HepG2 (cell line): ENCODE data around the gene IPO5.

Experiments
- AHR ChIP-seq: IDR thresholded peaks from 2 replicates; pipeline ENCODE4 v1.6.1; 2018; ENCODE audit warnings: missing genetic modification reagents, missing compliant biosample characterization
- ATF7 ChIP-seq, 2 experiments: fragments of 450-650 bp in 1 of 2; sonication (generic) in 1 of 2; formaldehyde crosslinking in 1 of 2; IDR thresholded peaks; 2 replicates each; pipeline versions ENCODE4 v1.4.0 to v1.6.1; 2016 to 2020; ENCODE audit warnings: antibody characterized with exemption in 1 of 2, mild to moderate bottlenecking in 1 of 2, missing genetic modification reagents in 1 of 2
- CHD2 ChIP-seq: IDR thresholded peaks from 2 replicates; pipeline ENCODE4 v1.6.1; 2011; ENCODE audit warnings: low read depth, low read length, improper control_type of control experiment
- CREM ChIP-seq, 2 experiments: sonication (generic) in 1 of 2; formaldehyde crosslinking in 1 of 2; IDR thresholded peaks; 2 replicates each; pipeline versions ENCODE4 v1.4.0 to v1.6.1; 2016 to 2020; ENCODE audit warnings: antibody characterized with exemption in 1 of 2, mild to moderate bottlenecking in 1 of 2, missing genetic modification reagents in 1 of 2
- CTCF ChIP-seq: sonication (generic); formaldehyde crosslinking; IDR thresholded peaks from 2 replicates; pipeline ENCODE4 v1.5.0; 2020; ENCODE audit warnings: mild to moderate bottlenecking, missing genetic modification reagents, moderate library complexity
- MED8 ChIP-seq: sonication (generic); formaldehyde crosslinking; IDR thresholded peaks from 2 replicates; pipeline ENCODE4 v1.8.1; 2023; ENCODE audit warnings: mild to moderate bottlenecking, missing genetic modification reagents; ENCODE audit not compliant: insufficient replicate concordance
- NR2C2 ChIP-seq: sonication (generic); formaldehyde crosslinking; IDR thresholded peaks from 2 replicates; pipeline ENCODE4 v1.4.0; 2020; ENCODE audit warnings: missing genetic modification reagents, mild to moderate bottlenecking, moderate library complexity, borderline replicate concordance
- POLR2A ChIP-seq, 2 experiments: IDR thresholded peaks; 2 replicates each; pipeline ENCODE4 v1.6.1; 2011; ENCODE audit warnings: low read depth in 2 of 2, low read length in 2 of 2, mild to moderate bottlenecking in 1 of 2, moderate library complexity in 1 of 2; ENCODE audit not compliant: insufficient read depth in 1 of 2
- POLR2AphosphoS5 ChIP-seq: IDR thresholded peaks from 2 replicates; pipeline ENCODE4 v1.6.1; 2012; ENCODE audit warnings: low read depth, low read length
- PRDM15 ChIP-seq: sonication (generic); formaldehyde crosslinking; IDR thresholded peaks from 2 replicates; pipeline ENCODE4 v1.4.0; 2020; ENCODE audit warnings: missing genetic modification reagents
- SMARCE1 ChIP-seq: fragments of 450-650 bp; IDR thresholded peaks from 2 replicates; pipeline ENCODE4 v1.6.1; 2017; ENCODE audit warnings: borderline replicate concordance
- ZNF546 ChIP-seq: sonication (generic); formaldehyde crosslinking; conservative IDR thresholded peaks from 2 replicates; pipeline ENCODE4 v1.8.1; 2023; ENCODE audit warnings: mild to moderate bottlenecking, missing genetic modification reagents
- ZNF749 ChIP-seq: sonication (generic); formaldehyde crosslinking; IDR thresholded peaks from 2 replicates; pipeline ENCODE4 v1.8.0; 2022; ENCODE audit warnings: mild to moderate bottlenecking, missing genetic modification reagents, moderate library complexity, borderline replicate concordance

GRCh38 chr13:97932036-97932435 lies 21.4 kb upstream of the IPO5 start:
- TF ChIP-seq ATF7 (IDR thresholded peaks at IDR 0.05) = no peak
- no peak for TF ChIP-seq ATF7 (CRISPR knock-in tag; IDR thresholded peaks at IDR 0.05)
- no peak for TF ChIP-seq POLR2AphosphoS5
- TF ChIP-seq POLR2A (IDR thresholded peaks at IDR 0.05; ENCODE audit: insufficient read depth in 1 of 2, low read depth in 2 of 2, low read length in 2 of 2) = no peak
- no peak for TF ChIP-seq PRDM15
- no peak for TF ChIP-seq AHR (CRISPR knock-in tag)
- no peak for TF ChIP-seq NR2C2
- TF ChIP-seq SMARCE1 = no peak
- no peak for TF ChIP-seq CHD2
- no peak for TF ChIP-seq ZNF749 (CRISPR knock-in tag)
- TF ChIP-seq MED8 (CRISPR knock-in tag) = no peak
- TF ChIP-seq ZNF546 (CRISPR knock-in tag) = no peak
- no peak for TF ChIP-seq CREM (IDR thresholded peaks at IDR 0.05)
- TF ChIP-seq CREM (CRISPR knock-in tag; IDR thresholded peaks at IDR 0.05) = no peak
- TF ChIP-seq CTCF = no peak
